HG02885 (cell line): ENCODE measurements around the gene CYP3A5.
"Not testable (repeated sequence)": the region's sequence is repeated elsewhere in the genome, so short reads cannot be mapped to it uniquely, and the experiment has no call there.

Experiments used
- ATAC-seq: cut with Tn5 transposase; IDR thresholded peaks from one replicate; pipeline ENCODE4 v1.9.1; 2021; ENCODE audit warnings: mild to moderate bottlenecking; ENCODE audit not compliant: unreplicated experiment, poor library complexity

Gene CYP3A5

GRCh38 chr7:99685871-99686608 lies 6.2 kb upstream of the CYP3A5 start:
- ATAC-seq = not testable (repeated sequence)

GRCh38 chr7:99685129-99685758 lies 5.4 kb upstream of the CYP3A5 start:
- ATAC-seq = no peak

GRCh38 chr7:99679032-99679399 lies 780 bp downstream of the CYP3A5 start:
- no peak for ATAC-seq

GRCh38 chr7:99677648-99678045 lies 2.1 kb downstream of the CYP3A5 start:
- ATAC-seq = no peak

- no peak for ATAC-seq
These were observed 2.7 kb downstream of the CYP3A5 start for GRCh38 chr7:99677013-99677647.

- ATAC-seq = no peak
These were observed 4.6 kb downstream of the CYP3A5 start for GRCh38 chr7:99674995-99675742.

- ATAC-seq = no peak
These were observed 7.2 kb downstream of the CYP3A5 start for GRCh38 chr7:99672573-99672972.

GRCh38 chr7:99669782-99670181 lies 10.0 kb downstream of the CYP3A5 start:
- no peak for ATAC-seq

- ATAC-seq = no peak
These were observed 11.3 kb downstream of the CYP3A5 start for GRCh38 chr7:99668541-99668940.

GRCh38 chr7:99667179-99667578 lies 12.6 kb downstream of the CYP3A5 start:
- ATAC-seq = no peak

- no peak for ATAC-seq
These were observed 13.8 kb downstream of the CYP3A5 start for GRCh38 chr7:99666013-99666395.

- no peak for ATAC-seq
These were observed 14.3 kb downstream of the CYP3A5 start for GRCh38 chr7:99665312-99666012.

- ATAC-seq = not testable (repeated sequence)
These were observed 21.9 kb downstream of the CYP3A5 start for GRCh38 chr7:99657879-99658278.

- ATAC-seq = not testable (repeated sequence)
These were observed 25.2 kb downstream of the CYP3A5 start for GRCh38 chr7:99654626-99655025.

GRCh38 chr7:99653754-99654153 lies 26.0 kb downstream of the CYP3A5 start:
- ATAC-seq = no peak

- not testable (repeated sequence) for ATAC-seq
These were observed 26.5 kb downstream of the CYP3A5 start for GRCh38 chr7:99653269-99653668.

GRCh38 chr7:99652671-99653070 lies 27.1 kb downstream of the CYP3A5 start:
- ATAC-seq = no peak

- ATAC-seq = no peak
These were observed 28.5 kb downstream of the CYP3A5 start for GRCh38 chr7:99651290-99651689.

GRCh38 chr7:99648843-99649242 lies 31.0 kb downstream of the CYP3A5 start:
- no peak for ATAC-seq

GRCh38 chr7:99645590-99645989 lies 34.2 kb downstream of the CYP3A5 start:
- no peak for ATAC-seq
